ENCODE measurements around the gene RGR.

RGR gene

DNA sequence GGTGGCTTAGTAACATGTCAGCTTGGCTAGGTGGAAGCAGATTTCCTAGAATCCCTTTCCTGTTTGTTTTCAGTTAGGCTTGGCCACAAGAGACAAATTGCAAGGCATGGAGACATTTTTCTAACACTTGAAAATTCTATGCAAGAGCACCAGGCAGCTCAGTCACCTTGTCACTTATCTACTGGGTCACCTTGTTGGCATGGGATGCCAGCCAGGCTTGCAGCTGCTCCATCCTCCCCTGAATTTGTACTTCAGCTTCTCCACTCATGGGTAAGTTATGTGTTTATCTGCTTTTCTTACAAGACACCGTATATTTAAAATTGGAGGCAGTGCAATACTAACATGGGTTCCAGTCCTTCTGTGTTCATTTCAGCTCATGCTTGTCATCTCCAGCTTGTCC lies 43.3 kb downstream of the RGR start:
- Histone ChIP-seq H3K4me3 (no peak overlapping the region), H3K27ac (no peak overlapping the region)
- DNase-seq (ENCODE audit: low spot score) = no peak
- TF ChIP-seq, protein P1, sequence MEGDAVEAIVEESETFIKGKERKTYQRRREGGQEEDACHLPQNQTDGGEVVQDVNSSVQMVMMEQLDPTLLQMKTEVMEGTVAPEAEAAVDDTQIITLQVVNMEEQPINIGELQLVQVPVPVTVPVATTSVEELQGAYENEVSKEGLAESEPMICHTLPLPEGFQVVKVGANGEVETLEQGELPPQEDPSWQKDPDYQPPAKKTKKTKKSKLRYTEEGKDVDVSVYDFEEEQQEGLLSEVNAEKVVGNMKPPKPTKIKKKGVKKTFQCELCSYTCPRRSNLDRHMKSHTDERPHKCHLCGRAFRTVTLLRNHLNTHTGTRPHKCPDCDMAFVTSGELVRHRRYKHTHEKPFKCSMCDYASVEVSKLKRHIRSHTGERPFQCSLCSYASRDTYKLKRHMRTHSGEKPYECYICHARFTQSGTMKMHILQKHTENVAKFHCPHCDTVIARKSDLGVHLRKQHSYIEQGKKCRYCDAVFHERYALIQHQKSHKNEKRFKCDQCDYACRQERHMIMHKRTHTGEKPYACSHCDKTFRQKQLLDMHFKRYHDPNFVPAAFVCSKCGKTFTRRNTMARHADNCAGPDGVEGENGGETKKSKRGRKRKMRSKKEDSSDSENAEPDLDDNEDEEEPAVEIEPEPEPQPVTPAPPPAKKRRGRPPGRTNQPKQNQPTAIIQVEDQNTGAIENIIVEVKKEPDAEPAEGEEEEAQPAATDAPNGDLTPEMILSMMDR (IDR thresholded peaks at IDR 0.05) = no peak

DNA sequence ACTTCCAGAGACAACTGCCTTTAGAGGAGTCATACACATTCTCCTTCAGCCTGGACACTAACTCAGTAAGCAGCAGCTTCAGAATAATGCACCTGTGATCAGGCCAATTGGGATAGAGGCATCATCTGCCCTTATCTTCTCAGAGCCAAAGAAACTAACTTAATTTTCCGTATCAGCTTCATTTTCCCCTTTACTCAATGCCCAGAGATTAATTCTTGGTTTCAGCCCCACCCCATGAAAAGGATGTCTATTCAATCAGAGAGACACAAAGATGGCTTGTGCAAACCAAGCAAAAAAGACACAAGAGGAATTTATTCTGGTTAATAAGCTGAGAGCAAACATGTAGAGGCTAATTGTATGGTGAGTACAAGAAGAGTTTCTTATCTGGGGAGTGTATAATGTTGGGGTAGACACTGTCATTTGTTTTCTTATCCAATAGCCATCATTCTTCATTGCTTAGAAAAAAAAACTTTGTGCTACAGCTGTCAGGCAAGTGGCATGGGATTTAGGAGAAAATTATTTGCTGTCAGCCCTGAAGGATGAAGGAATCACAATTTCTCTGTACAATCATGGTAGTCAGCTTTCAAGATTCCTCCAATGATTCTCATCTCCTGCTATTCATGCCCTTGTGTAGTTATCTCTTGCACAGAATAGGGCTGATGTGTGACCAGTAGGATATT lies 44.8 kb downstream of the RGR start:
- Histone ChIP-seq H3K27ac (no peak overlapping the region), H3K4me3 (no peak overlapping the region)
- DNase-seq (ENCODE audit: low spot score) = no peak
- TF ChIP-seq, protein P1 (IDR thresholded peaks at IDR 0.05) = no peak

DNA sequence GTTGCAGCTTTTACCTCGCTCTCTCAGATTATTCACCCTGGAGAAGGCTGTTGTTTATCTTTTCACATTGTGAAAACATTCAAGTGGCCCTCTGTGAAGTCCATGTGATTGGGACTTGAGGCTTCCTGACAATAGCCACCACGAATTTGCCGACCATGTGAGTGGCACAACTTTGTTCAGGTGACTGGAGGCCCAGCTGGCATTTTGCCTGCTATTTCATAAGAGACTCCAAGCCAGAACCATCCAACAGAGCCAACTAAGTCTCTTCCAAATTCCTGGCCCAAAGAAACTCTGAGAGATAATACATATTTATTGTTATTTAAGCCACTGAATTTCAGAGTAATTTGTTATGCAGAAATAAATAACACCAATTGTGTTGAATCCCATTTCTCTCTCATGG lies 45.4 kb downstream of the RGR start:
- DNase-seq (ENCODE audit: low spot score) = no peak
- Histone ChIP-seq H3K27ac (no peak overlapping the region), H3K4me3 (no peak overlapping the region)
- TF ChIP-seq, protein P1 (IDR thresholded peaks at IDR 0.05) = no peak

DNA sequence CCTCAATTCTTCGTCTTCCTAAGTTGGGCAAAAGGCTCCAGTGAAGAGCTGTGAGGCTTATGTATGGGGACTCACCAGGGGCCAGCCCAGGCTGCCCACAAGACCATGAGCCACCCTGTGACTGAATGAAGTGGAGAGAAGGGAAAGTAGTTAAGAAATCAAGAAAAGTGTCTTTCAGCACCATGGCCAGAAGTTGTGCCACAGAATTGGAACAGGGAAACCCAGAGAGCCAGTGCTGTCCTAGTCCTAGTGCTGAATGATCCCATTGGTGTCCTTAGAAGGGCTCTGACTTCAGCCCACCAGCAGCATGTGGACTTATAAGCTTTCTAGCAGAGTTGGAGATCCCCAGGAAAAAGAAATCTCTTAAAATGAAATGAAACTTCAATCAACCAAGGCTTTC lies 46.5 kb downstream of the RGR start:
- H3K27ac ChIP-seq = no peak overlapping the region
- no peak for DNase-seq (ENCODE audit: low spot score)
- H3K4me3 ChIP-seq = no peak overlapping the region
- TF ChIP-seq, protein P1 (IDR thresholded peaks at IDR 0.05) = no peak

DNA sequence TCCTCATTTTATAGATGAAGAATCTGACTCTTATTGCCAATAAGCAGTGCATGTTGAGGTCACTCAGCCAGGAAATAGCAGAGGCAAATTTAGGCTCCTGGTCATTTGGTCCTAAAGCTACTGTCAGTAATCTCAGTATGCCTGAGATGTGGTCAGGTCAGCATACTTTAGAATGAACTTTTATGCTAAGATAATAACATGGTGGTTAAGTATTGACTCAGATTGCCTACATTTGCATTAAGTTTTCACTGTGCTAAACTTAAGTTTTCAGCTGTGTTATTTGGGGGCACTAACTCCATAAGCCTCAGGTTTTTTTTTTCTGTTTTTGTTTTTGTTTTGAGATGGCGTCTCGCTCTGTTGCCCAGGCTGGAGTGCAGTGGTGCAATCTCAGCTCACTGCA lies 47.6 kb downstream of the RGR start:
- H3K27ac ChIP-seq = no peak overlapping the region
- no peak for DNase-seq (ENCODE audit: low spot score)
- TF ChIP-seq, protein P1 (IDR thresholded peaks at IDR 0.05) = no peak
- H3K4me3 ChIP-seq = no peak overlapping the region

DNA sequence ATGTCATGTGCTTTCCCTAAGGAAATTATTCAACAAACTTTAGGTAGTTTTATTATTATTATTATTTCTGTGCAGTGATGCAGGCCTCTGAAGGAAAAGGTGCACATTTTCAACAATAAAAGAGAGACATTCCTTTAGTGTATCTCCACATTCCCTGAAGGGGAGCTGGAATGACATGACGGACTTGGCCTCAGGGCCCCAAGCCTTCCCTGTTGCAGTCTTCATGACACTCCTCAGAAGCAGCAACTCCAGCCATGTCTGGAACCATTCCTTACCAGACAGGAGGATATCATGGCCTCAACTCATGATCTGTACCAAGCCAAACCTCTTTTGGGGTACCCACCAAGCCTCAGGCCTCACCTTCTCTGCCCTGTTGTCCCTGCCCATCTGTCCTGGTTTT lies 48.3 kb downstream of the RGR start:
- Histone ChIP-seq H3K27ac (no peak overlapping the region), H3K4me3 (no peak overlapping the region)
- DNase-seq (ENCODE audit: low spot score) = no peak
- TF ChIP-seq, protein P1 (IDR thresholded peaks at IDR 0.05) = no peak

DNA sequence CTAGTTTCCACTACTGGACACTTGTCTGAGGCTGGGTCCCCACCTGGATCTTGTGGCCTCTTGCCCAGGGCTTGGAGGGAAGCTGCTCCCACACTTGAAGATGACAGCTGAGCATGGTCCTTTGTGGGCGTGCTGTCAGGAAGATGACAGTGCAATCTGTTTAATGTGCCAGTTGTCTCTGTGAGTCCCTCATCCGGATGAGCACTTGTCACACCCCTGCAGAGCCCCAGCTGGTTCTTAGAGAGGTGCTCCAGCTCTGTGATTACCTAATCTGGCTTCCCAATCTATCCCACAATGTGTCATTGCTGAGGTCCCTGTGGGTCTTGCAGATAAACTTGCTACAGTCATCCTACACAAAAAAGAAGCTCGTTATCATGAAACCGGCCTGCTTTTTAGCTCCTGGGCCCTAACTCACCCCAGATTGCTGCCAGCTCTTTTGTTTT lies 48.7 kb downstream of the RGR start:
- DNase-seq (ENCODE audit: low spot score) = no peak
- TF ChIP-seq, protein P1 (IDR thresholded peaks at IDR 0.05) = no peak
- Histone ChIP-seq H3K27ac (no peak overlapping the region), H3K4me3 (no peak overlapping the region)

All from coronary artery (tissue), 2 donors.